Chondrocyte (in vitro differentiated cells): ENCODE results near the gene RBM20. TPM values are rescaled to one million over a fixed set of nuclear protein-coding genes. Genes with fewer than 3 reads are reported as not detected.

Experiments used
- DNase-seq: peaks from one replicate; pipeline ENCODE4 v3.0.0; 2021; ENCODE audit warnings: mixed read lengths, low spot score
- H3K27ac Mint-ChIP-seq: one replicate; pipeline ENCODE4 v1.8.0; 2021; ENCODE audit warnings: mild to moderate bottlenecking, moderate library complexity, mixed read lengths; ENCODE audit not compliant: unreplicated experiment
- H3K27me3 Mint-ChIP-seq: 2 replicates; pipeline ENCODE4 v1.8.0; 2021; ENCODE audit warnings: low read depth, mixed read lengths
- H3K36me3 Mint-ChIP-seq: 2 replicates; pipeline ENCODE4 v1.8.0; 2021; ENCODE audit warnings: low read depth, mixed read lengths
- H3K4me1 Mint-ChIP-seq: 2 replicates; pipeline ENCODE4 v1.8.0; 2021; ENCODE audit warnings: low read depth, mild to moderate bottlenecking, mixed read lengths
- H3K4me3 Mint-ChIP-seq: one replicate; pipeline ENCODE4 v1.8.0; 2021; ENCODE audit warnings: mild to moderate bottlenecking, moderate library complexity, mixed read lengths; ENCODE audit not compliant: unreplicated experiment
- H3K9me3 Mint-ChIP-seq: 2 replicates; pipeline ENCODE4 v1.8.0; 2021; ENCODE audit warnings: low read depth, mixed read lengths
- total RNA-seq: library from RNA; stranded (reverse); gene quantifications from 3 replicates; pipeline ENCODE4 v1.2.1, GENCODE V29; 2021
- TF ChIP-seq, protein P1 (sequence below): fragments of 200-600 bp; sonication (generic); IDR thresholded peaks from 2 replicates; pipeline ENCODE4 v1.5.0; 2021; ENCODE audit warnings: antibody characterized with exemption, mild to moderate bottlenecking, moderate library complexity

RBM20 gene
- total RNA-seq, 1 donor from 2014 or later, result 3.6 TPM

- DNase-seq, result no peak
- TF ChIP-seq, protein P1, sequence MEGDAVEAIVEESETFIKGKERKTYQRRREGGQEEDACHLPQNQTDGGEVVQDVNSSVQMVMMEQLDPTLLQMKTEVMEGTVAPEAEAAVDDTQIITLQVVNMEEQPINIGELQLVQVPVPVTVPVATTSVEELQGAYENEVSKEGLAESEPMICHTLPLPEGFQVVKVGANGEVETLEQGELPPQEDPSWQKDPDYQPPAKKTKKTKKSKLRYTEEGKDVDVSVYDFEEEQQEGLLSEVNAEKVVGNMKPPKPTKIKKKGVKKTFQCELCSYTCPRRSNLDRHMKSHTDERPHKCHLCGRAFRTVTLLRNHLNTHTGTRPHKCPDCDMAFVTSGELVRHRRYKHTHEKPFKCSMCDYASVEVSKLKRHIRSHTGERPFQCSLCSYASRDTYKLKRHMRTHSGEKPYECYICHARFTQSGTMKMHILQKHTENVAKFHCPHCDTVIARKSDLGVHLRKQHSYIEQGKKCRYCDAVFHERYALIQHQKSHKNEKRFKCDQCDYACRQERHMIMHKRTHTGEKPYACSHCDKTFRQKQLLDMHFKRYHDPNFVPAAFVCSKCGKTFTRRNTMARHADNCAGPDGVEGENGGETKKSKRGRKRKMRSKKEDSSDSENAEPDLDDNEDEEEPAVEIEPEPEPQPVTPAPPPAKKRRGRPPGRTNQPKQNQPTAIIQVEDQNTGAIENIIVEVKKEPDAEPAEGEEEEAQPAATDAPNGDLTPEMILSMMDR, result peak; percentile 71
- H3K4me1 Mint-ChIP-seq, result peaks cover 45% of the 10 kb centered on the region
- H3K9me3 Mint-ChIP-seq, result no peaks in the 10 kb centered on the region
- H3K27me3 Mint-ChIP-seq, result no peaks in the 10 kb centered on the region
- H3K4me3 Mint-ChIP-seq, result peak overlapping the region; percentile 81
- H3K36me3 Mint-ChIP-seq, result peaks cover 3% of the 10 kb centered on the region
- H3K27ac Mint-ChIP-seq, result peak overlapping the region; percentile 95
These were observed 228.2 kb downstream of the RBM20 start for GRCh38 chr10:110872145-110872983.

- TF ChIP-seq, protein P1, result no peak
- Mint-ChIP-seq H3K4me1 (peaks cover 41% of the 10 kb centered on the region), H3K4me3 (peak overlapping the region; percentile 81), H3K27me3 (no peaks in the 10 kb centered on the region), H3K36me3 (peaks cover 6% of the 10 kb centered on the region), H3K9me3 (no peaks in the 10 kb centered on the region), H3K27ac (peak overlapping the region; percentile 95)
- no peak for DNase-seq
These were observed 229.1 kb downstream of the RBM20 start for GRCh38 chr10:110872984-110873923.

GRCh38 chr10:110873951-110874350, 229.8 kb downstream of the RBM20 start:
- H3K27me3 Mint-ChIP-seq, result no peaks in the 10 kb centered on the region
- TF ChIP-seq, protein P1, result no peak
- peaks cover 39% of the 10 kb centered on the region for H3K4me1 Mint-ChIP-seq
- H3K36me3 Mint-ChIP-seq, result peaks cover 6% of the 10 kb centered on the region
- H3K9me3 Mint-ChIP-seq, result no peaks in the 10 kb centered on the region
- H3K27ac Mint-ChIP-seq, result peak overlapping the region; percentile 76
- no peak for DNase-seq
- H3K4me3 Mint-ChIP-seq, result peak overlapping the region; percentile 81

DNA sequence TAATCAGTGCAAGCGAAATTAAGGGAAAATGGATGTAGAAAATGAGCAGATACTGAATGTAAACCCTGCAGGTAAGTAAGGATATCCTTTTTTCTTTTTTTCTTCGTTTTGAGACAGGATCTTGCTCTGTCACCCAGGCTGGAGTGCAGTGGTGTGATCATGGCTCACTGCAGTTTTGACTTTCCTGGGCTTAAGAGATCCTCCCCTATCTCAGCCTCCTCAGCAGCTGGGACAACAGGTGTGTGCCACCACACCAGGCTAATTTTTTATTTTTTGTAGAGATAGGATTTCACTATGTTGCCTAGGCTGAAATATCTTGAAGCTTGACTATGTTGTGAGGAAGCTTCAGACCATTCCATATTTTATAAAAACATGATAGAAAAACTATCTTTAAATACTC, 231.9 kb downstream of the RBM20 start:
- Mint-ChIP-seq H3K36me3 (peaks cover 12% of the 10 kb centered on the region), H3K4me1 (peaks cover 37% of the 10 kb centered on the region), H3K9me3 (no peaks in the 10 kb centered on the region), H3K27ac (no peak overlapping the region), H3K4me3 (no peak overlapping the region), H3K27me3 (no peaks in the 10 kb centered on the region)
- TF ChIP-seq, protein P1, result no peak
- no peak for DNase-seq

GRCh38 chr10:110876788-110877187, 232.7 kb downstream of the RBM20 start:
- Mint-ChIP-seq H3K27me3 (no peaks in the 10 kb centered on the region), H3K9me3 (no peaks in the 10 kb centered on the region), H3K36me3 (peaks cover 18% of the 10 kb centered on the region), H3K27ac (no peak overlapping the region), H3K4me3 (no peak overlapping the region), H3K4me1 (peaks cover 39% of the 10 kb centered on the region)
- TF ChIP-seq, protein P1, result no peak
- DNase-seq, result no peak
